ENCODE measurements around the gene KCNC2.

DNA sequence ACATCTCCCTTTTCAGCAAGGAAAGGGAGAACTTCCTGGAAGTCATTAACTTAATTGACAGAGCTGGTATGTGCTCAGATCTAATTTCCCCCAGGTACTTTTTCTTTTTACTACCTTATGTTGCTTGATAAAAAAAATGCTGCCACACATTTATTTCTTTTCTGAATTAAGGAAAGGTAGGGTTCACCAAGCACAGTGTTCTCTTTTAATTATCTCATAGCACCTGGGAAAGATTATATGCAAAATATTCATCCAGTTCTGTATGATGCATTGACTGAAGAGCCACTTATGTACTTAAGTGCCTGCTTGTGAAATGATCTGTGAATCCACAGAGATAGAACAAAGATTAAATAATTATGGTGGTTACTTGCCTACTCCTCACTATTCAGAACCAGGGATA is 25.1 kb downstream of the KCNC2 start:
- TF ChIP-seq SAFB2 (IDR thresholded peaks at IDR 0.05; ENCODE audit: borderline replicate concordance, low read depth, low read length, severe bottlenecking) (no peak), ZC3H4 (CRISPR knock-in tag; IDR thresholded peaks at IDR 0.05; ENCODE audit: borderline replicate concordance) (no peak), HBP1 (CRISPR knock-in tag; IDR thresholded peaks at IDR 0.05) (no peak), ZNF780A (CRISPR knock-in tag; IDR thresholded peaks at IDR 0.05) (no peak), EGR1 (conservative IDR thresholded peaks at IDR 0.05) (no peak), KDM1A (IDR thresholded peaks at IDR 0.05) (no peak)
- TF ChIP-seq, protein P1, sequence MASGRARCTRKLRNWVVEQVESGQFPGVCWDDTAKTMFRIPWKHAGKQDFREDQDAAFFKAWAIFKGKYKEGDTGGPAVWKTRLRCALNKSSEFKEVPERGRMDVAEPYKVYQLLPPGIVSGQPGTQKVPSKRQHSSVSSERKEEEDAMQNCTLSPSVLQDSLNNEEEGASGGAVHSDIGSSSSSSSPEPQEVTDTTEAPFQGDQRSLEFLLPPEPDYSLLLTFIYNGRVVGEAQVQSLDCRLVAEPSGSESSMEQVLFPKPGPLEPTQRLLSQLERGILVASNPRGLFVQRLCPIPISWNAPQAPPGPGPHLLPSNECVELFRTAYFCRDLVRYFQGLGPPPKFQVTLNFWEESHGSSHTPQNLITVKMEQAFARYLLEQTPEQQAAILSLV (tag; IDR thresholded peaks at IDR 0.05): no peak
